ENCODE measurements around the gene RPS19BP1.

DNA sequence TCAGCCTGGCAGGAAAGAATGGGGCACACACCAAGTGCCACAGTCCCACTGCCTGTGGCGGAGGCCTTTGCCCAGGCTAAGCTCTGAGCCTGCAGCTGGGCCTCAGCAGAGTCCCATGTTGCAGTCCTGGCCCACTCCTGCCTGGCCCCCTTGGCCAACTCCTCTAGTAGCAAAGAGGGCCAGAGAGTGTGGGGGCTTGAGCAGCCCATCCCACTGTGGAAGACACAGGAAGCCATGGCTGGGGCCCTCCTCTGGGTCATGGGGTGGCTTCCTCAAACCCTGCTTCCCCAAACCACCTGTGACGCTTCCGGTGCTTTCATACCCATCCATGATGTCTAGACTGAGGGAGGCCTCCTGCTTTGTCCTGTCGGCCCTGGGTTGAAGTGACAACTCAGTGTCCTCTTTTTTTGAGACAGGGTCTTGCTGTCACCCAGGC, 5.8 kb downstream of the RPS19BP1 start:
- TF ChIP-seq CTCF (IDR thresholded peaks at IDR 0.05) (no peak), POLR2AphosphoS5 (IDR thresholded peaks at IDR 0.05) (no peak), POLR2A (IDR thresholded peaks at IDR 0.05) (no peak)
